H1 (cell line): ENCODE measurements around the gene ASTN2. TPM values are rescaled to one million over a fixed set of nuclear protein-coding genes. Genes with fewer than 3 reads are reported as not detected.

Experiments used
- CHD2 ChIP-seq: IDR thresholded peaks from 2 replicates; pipeline ENCODE4 v1.6.1; 2012; ENCODE audit warnings: low read length, improper control_type of control experiment
- HDAC6 ChIP-seq: IDR thresholded peaks from one replicate; pipeline ENCODE4 v1.7.1; 2012; ENCODE audit warnings: low read depth, mild to moderate bottlenecking, inconsistent platforms, low read length, moderate library complexity
- SP1 ChIP-seq: IDR thresholded peaks from 2 replicates; pipeline ENCODE4 v1.6.1; 2011; ENCODE audit warnings: low read depth, low read length
- polyA plus RNA-seq, 7 experiments: library from polyadenylated mRNA; depleted of rRNA in 3 of 7; stranded (reverse) in 5 of 7; unstranded in 2 of 7; fragments of >200 nt in 5 of 7; fragments of 200-250 nt in 2 of 7; gene quantifications; 1 replicate in 5 of 7; 2 replicates in 1 of 7; 4 replicates in 1 of 7; pipeline versions ENCODE4 v1.2.1 to v1.2.3, GENCODE V29; 2011 to 2013; ENCODE audit warnings: missing spikeins in 2 of 7, mixed read lengths in 2 of 7
- total RNA-seq: library from RNA; stranded (reverse); fragmentation: NEBNext Ultra II Directional; extraction: Animal tissue kit (Norgen Biotek cat#: 25700); gene quantifications from 2 replicates; pipeline ENCODE4 v1.2.1, GENCODE V29; 2021

The ASTN2 gene
- total and polyA plus RNA-seq, 2 of the 8 experiments (the other 6 are each of a cell fraction or from before 2014, with no cell fraction given): 8.2 to 13.7 TPM

DNA sequence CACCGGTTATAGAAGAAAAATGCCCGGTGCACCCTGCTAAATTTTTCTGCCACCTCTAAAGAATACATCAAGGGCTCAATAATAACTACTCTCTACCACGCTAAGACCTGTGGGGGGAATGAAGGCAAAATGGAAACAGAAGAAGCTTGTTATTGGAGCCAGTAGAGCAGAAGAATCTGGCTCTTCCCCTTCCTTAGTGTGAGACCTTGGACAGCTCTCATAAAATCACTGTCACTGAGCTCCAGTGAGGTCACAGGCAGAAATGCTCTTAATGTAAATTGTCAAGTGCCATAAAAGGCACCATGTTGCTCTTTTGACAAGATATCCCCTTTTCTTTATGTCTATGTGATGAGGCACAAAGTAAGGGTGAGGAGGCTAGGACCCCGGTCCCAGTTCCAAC is 74.4 kb downstream of the ASTN2 start (continued):
- TF ChIP-seq CHD2 (no peak), SP1 (no peak), HDAC6 (no peak)
